ENCODE results near the gene BABAM2.
"Not testable (repeated sequence)": the region's sequence is repeated elsewhere in the genome, so short reads cannot be mapped to it uniquely, and the experiment has no call there.

BABAM2 gene

DNA sequence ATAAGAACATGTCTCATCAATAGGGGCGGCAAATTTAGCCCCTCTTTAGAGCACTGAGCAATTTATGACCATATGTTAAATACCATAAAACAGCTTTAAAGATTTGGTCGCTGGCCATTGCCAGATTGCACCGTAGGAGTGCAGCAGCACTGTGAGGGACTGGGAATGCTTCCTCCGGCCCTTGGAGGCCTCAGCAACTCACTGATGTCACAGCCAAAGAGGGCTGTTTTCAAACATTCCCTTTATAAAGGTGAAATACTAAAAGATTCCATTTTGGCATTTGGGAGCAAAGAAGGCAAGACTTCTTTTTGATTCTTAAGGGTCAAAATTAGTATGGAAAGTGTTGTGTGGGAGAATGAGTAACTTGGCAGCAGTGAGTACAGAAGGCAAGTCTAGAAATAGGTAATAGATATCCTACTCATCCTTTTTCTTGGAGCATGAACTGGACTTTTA is 63.7 kb downstream of the BABAM2 start:
- DNase-seq = no peak

- DNase-seq = peak; percentile 42 to 52
These were observed 64.3 kb downstream of the BABAM2 start for GRCh38 chr2:27954771-27955383.

- no peak for DNase-seq
These were observed 65.0 kb downstream of the BABAM2 start for GRCh38 chr2:27955384-27956161.

DNA sequence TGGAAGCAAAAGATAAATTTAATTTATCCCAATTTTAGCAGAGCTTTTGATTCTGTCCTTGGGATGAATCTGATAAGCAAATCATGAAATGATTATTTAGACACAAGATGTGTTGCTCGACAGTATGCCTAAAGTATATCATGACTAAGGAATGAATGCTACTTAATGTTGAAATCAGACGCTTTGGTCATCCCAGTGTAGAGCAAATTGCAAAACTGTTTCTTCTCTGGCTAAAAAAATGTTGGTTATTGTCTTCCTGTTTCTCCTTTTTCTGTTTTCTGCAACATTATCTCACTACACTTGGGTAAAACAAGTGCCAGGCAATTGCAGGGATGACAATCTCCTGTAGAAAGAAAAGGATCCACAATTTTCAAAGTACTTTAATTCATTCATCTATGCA is 66.4 kb downstream of the BABAM2 start:
- DNase-seq = no peak

- DNase-seq = no peak
These were observed 68.3 kb downstream of the BABAM2 start for GRCh38 chr2:27958711-27959378.

- DNase-seq = no peak
These were observed 69.0 kb downstream of the BABAM2 start for GRCh38 chr2:27959496-27959895.

GRCh38 chr2:27960237-27960912 is 69.8 kb downstream of the BABAM2 start:
- DNase-seq = no peak

DNA sequence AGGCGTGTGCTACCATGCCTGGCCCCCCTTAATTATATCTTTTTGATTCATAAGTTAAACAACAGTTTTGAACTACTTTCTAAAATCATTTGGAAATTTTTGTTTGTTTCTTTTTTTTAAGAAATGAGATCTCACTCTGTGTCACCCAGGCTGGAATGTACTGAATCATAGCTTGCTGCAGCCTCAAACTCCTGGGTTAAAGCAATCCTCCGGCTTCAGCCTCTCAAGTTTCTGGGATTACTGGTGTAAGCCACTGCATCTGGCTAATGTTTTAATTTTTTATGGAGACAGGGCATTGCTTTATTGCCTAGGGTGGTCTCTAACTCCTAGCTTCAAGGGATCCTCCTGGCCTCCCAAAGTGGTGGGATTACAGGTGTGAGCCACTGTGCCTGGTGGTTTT is 71.5 kb downstream of the BABAM2 start:
- no peak for DNase-seq

DNA sequence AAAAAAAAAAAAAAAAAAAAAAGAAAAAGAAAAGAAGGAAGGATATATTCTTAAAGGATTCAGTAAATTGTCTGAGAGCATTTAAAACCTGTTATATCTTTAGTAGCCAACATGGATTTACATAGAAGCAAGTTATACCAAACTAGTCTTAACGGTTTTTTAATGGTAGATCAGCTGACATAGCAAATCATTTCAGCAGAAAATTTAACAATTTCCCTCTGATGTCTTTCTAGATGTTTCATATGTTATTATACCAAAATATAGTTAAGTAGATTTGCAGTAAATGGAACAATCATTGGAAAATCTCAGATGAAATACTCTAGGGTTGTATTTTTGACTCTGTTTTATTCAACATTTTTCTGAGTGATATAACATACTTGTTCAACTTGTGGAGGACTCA is 72.9 kb downstream of the BABAM2 start:
- no peak for DNase-seq

GRCh38 chr2:27964067-27964466 is 73.5 kb downstream of the BABAM2 start:
- DNase-seq = no peak

- DNase-seq = no peak
These were observed 75.3 kb downstream of the BABAM2 start for GRCh38 chr2:27965841-27966240.

DNA sequence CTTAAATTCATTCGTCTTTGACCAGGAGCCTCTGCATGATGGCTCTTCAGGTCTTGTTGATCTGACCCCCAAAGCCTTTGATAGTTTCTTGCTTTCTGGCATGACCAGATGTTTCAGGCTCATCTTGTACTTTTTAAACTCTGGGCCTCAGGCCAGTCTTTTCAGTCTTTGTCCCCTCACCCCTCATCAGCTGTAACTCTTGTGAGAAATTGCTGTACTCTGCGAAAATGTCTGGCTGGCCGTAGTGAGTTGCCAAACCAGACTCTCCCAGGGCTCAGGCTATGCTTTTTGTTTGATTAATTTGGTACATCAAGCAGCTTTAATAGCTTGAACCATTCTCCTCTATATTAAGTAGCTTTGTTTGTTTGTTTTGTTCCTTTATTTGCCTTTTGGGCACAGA is 75.9 kb downstream of the BABAM2 start:
- DNase-seq = no peak

- DNase-seq = no peak
These were observed 76.5 kb downstream of the BABAM2 start for GRCh38 chr2:27967076-27967475.

DNA sequence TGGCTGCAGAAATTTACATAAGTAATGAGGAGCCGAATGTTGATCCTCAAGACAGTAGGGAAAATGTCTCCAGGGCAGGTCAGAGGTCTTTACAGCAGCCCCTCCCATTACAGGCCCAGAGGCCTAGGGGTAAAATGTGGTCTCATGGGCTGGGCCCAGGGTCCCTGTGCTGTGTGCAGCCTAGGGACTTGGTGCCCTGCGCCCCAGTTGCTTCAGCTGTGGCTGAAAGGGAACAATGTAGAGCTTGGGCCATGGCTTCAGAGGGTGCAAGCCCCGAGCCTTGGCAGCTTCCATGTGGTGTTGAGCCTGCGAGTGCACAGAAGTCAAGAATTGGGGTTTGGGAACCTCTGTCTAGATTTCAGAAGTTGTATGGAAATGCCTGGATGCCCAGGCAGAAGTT is 77.5 kb downstream of the BABAM2 start:
- DNase-seq = not testable (repeated sequence)

GRCh38 chr2:27968957-27969356 is 78.4 kb downstream of the BABAM2 start:
- not testable (repeated sequence) for DNase-seq

DNA sequence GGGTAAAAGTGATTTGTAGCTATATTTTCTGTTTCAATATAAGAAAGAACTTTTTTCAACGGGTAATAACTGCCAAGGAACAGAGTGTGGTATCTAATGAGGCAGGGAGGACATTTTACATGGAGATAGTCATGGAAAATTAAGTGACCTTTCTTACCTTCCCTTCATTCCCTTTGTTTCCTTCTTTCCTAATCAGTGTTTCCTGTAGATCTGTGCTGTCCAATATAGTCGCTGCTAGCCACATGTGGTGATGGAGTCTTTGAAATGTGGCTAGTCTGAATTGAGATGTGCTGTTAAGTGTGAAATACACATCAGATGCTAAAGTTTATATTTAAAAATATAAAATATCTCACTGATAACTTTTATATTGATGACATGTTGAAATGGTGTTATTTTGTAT is 81.8 kb downstream of the BABAM2 start:
- DNase-seq = no peak

DNA sequence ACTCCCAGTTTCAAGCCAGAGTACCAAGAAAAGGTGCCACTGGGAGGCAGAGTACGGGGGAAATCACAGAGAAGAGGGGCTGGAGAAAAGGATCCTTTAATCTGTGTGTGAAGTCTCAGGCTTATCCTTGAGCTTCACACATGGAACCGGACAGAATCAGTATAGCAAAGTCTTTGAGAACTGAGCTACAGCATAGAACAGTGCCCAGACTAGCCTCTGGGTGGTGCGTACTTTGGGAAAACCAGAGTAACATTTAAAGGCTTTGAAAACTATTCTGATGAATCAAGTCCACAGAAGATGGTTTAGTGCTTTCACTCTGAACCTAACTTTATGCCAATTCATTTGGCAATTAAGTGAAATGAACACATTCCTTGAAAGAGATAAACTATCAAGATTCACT is 83.1 kb downstream of the BABAM2 start:
- no peak for DNase-seq

GRCh38 chr2:27976308-27976707 is 85.8 kb downstream of the BABAM2 start:
- no peak for DNase-seq

GRCh38 chr2:27977731-27978312 is 87.3 kb downstream of the BABAM2 start:
- DNase-seq = no peak

DNA sequence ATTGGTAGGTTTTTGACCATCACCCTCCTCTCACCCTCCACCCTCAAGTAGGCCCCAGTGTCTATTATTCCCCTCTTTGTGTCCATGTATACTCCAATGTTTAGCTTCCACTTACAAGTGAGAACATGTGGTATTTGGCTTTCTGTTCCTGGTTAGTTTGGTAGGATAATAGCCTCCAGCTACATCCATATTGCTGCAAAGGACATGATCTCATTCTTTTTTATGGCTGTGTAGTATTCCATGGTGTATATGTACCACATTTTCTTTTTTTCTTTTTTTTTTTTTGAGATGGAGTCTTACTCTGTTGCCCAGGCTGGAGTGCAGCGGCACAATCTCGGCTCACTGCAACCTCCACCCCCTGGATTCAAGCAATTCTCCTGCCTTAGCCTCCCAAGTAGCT is 88.2 kb downstream of the BABAM2 start:
- not testable (repeated sequence) for DNase-seq

- DNase-seq = no peak
These were observed 89.7 kb downstream of the BABAM2 start for GRCh38 chr2:27980242-27980641.

- DNase-seq = no peak
These were observed 93.6 kb downstream of the BABAM2 start for GRCh38 chr2:27984153-27984552.

DNA sequence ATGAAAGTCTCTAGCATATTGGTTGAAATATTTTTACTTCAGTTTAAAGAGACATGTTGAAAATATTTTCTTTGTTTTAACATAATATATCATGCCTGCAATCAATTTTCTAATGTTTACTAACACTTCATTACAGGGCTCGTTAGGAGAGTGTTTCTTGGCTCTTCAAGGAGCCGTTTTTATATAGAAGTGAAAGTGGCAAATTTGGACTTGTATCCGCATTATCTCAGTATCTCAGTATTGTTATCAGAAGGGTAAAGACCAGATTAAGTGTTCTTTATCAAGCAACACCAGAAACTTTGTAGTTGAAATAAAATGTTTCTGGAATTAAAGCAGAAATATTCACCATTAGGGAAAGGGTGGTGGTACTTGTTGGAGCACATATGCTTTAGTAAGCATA is 97.8 kb downstream of the BABAM2 start:
- DNase-seq = no peak

Data from activated CD4-positive, alpha-beta T cell treated with anti-CD3 and anti-CD28 coated beads for 4 hours (primary cell).